HL-60/S4 (cell line): ENCODE data around the gene TACR2.

Experiments used
- in situ Hi-C: fragments of 300-500 bp; cut with MboI; formaldehyde crosslinking; loops from 2 replicates; pipeline ENCODE4 v1.14.3; 2022; ENCODE audit warnings: low sequenced_read_pairs

Gene TACR2

DNA sequence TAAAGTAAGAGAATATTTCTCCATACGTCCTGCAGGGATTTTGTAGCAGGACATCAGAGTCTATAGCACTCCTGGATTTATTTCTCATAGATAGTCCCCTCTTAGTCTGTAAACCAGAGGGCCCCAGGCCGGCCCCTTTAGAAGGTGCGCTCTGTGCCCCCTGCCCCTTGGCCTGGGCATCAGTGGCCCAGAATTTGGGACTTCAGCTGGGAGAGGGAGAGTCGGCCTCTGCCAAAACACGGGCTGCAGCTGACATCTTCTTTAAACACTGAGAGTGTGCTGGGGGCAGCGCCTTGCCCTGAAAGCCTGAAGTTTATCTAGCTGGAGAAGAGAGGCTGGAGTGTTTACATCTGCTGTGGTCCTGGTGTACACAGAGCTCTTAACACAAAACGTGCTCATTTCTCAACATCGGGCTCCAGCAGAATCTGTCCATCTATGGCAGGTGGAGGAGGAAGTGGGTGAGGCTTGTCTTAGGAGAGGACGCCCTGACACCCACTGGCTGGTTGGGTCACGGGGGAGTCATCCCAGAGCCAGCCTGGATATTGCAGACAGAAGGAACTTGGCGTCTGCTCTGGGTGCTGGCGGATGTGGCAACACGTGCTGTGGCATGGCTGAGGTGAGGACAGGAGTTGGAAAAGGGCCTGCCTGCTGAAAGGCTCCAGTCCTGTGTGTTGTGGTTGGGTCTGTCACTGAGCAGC, 5.0 kb upstream of the TACR2 start:
- in situ Hi-C loops = no loop called here

DNA sequence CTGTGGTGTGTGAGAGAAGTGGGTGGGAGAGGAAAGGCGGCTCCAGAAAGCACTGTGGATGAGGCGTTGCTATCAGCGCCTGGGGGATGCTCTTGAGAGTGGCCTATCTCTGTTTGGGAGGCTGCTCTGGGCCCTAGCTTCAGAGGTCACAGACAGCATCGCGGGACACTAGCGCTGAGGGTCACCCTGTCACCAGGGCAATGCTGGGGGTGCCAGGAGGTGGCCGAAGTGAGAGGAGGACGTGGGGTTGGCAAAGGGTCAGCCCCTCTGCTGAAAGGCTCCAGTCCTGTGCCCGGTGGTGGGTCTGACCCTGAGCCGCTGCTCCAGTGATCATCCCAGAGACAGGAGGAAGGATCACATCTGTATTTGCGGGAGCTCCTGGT, 3.0 kb upstream of the TACR2 start:
- in situ Hi-C loops = loop anchor here (10.0 kb wide), 1 partner anchor 425 kb away; no protein-coding TSS in a partner anchor

DNA sequence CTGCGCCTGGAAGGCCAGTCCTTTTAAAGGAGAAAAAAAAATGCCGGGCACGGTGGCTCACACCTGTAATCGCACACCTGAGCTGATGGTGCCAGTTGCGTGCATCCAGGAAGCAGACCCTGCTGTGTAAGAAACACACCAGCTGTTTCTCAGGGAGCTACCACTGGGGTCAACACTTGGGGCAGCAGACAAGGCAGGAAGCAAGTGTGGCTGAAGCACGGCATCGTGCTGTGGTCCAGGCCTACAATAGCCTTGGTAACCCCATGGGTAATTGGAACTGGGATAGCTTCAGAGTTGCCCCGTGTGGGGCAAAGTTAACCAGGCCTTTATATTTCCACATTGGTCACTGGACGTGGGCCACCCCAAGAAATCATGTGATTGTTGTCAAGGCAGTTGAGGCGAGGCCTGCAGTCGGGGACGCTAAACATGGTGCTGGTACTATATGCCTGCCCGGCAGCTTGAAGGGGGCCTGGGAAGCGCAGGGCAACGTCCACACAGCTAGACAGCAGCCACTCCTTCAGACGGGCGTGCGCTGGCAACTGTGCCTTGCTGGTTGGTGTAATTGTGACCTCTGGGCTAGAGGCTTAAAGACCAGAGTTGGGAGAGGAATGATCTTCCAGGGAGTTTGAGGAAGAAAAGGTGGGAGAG, 2.5 kb upstream of the TACR2 start:
- in situ Hi-C loops = loop anchor here (10.0 kb wide), 1 partner anchor 424 kb away; no protein-coding TSS in a partner anchor

DNA sequence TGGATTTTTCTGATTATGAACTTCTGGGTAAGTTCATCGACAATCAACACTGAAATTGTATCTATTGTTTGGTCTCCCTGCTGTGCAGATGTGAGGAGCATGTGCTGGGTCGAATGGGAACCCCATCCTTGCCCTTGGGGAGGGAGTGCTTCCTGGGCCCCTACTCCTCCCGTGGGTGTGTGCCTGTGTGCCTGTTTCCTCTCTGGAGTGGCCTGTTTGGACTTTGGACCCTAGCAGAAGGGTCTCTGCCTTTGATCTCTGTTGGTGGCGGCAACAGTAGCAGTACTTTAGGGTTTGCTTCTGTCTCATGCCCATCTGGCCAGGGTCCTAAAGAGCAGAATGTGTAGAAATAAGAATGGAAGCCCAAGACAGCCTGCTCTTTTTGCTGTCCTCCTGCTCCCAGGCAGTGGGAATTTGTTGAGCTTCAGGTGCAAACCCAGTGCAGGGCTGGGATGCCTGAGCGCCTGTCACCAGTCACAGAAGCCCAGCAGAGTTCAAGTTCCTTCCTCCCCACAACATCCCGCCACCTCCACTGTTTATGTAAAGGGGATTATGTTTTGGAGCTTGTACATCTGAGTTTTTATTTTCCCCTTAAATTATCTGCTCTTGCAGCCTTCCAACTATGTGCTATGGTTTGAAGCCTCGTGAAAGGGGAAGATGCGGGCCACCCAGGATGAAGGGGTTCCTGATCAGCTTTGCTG, 1.5 kb upstream of the TACR2 start:
- in situ Hi-C loops = loop anchor here (10.0 kb wide), 1 partner anchor 423 kb away; no protein-coding TSS in a partner anchor

DNA sequence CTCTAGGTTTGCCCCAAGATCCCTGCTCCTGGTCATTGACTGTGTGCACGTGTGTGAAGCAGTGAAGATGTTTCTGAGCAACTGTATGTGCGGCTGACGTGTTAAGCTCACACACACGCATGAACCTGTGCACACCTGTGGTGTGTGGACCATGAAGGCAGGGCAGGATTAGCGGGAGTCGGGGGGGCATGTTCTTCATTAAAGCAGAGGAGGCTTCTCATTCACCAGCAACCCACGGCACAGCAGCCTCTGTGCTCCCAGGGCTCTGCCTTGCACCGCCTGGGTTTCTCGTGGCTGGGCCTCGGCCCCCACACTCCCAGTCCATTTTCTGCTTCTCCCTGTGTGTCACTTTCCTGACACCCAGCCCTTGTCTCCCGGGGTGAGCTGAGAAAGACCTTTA, 824 bp upstream of the TACR2 start:
- in situ Hi-C loops = loop anchor here (10.0 kb wide), 1 partner anchor 423 kb away; no protein-coding TSS in a partner anchor

DNA sequence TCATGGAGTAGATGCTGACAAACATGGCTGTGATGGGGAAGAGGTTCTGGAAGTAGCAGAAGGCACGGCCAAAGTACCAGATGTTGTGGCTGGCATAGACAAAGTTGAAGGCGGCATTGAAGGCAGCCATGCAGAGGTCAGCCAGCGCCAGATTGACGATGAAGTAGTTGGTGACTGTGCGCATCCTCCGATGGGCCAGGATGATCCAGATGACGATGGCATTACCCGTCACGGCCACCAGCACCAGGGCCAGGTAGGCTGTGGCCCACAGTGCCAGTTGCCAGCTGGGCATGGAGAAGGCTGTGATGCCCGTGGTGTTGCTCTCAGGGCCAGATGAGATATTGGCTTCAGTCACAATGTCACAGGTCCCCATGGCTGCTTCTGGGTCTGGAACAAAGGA, 767 bp downstream of the TACR2 start:
- in situ Hi-C loops = loop anchor here (10.0 kb wide), 1 partner anchor 421 kb away; no protein-coding TSS in a partner anchor

DNA sequence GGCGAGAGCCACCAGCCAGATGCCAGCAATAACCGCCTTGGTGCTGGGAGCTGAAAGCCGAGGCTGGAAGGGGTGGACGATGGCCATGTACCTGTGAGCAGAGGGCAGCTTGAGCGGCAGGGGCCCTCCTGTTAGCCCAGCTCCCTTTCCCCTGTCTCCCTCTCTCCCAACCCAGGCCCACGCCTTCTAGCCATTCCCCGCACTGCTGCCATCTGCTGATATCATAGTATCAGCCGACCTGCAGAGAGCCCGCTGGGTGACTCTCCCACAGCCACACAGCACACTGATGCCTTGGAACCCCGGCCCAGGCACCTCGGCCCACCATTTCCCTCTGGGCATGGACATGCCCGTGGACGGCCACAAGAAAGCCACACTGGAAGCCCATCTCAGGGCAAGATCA, 1.7 kb downstream of the TACR2 start:
- in situ Hi-C loops = loop anchor here (10.0 kb wide), 1 partner anchor 420 kb away; no protein-coding TSS in a partner anchor

DNA sequence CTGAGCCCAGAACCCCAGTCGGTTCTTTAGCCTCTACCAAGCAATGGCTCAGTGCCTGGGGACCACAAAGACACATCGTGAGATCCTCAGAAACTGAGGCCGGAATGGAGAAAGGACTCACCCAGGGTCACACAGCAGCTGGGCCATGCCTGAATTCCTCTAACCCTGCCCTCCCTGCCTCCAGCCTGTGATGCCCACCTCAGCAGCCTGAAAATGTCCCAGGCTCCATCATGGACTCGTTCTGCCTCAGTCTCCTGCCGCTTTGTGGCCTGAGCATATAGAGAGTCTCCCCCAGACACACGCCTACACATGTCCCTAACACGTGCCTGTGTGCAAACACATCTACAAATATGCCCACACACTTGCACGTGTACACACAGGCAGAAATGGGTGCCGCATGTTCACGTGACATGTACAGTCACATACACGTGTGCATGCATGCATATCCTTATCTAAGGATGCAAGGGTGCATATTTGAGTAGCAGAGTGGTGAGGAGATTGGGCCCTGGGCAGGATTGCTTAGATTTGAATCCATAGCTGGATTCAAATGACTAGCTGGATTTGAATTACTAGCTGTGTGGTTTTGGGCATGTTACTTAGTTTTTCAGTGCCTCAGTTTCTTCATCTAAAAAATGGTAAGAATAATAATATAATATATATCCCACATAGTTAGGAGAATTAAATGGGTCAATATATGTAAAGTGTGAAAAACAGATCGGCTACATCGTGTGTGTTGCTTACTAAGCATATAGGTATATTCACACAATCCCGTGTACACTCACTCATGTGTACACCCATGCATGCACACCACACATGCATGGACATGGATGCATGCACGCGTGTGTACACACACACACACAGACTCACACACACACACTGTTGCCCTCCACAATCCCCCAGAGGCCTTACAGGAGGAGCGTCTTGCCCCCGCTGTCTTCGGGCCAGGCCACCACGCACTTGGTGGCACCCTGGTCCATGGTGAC, 2.4 kb downstream of the TACR2 start:
- in situ Hi-C loops = loop anchor here (10.0 kb wide), 1 partner anchor 420 kb away; no protein-coding TSS in a partner anchor

DNA sequence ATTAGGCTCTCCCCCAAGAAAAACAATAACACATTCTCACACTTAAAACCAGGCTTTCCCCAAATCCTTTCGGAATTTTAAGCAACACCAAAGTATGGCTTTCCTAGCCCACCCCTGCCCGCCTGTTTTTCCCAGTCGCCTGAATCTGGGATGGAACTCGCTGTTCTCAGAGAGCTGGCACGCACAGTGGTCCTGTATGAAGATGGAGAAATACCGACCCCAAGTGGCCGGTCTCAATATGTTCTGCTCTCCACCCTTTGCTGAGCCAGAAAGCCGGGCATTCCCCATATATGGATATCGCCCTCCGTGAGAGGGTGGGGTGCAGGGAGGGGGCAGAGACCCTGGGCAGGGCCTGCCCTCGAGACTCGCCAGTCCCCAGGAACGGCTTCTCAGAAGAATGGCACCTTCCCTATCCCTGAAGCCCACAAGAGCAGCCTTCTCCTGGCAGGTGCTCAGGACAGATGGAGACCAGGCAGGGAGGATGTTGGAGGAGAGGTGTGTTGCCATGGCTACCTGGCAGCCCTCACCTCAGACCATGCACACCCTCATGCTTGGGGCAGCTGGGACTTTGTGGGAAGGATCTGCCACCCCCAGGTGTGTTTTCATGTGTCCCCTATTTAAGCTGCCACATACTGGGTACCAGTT, 3.4 kb downstream of the TACR2 start:
- in situ Hi-C loops = loop anchor here (10.0 kb wide), 1 partner anchor 419 kb away; no protein-coding TSS in a partner anchor

DNA sequence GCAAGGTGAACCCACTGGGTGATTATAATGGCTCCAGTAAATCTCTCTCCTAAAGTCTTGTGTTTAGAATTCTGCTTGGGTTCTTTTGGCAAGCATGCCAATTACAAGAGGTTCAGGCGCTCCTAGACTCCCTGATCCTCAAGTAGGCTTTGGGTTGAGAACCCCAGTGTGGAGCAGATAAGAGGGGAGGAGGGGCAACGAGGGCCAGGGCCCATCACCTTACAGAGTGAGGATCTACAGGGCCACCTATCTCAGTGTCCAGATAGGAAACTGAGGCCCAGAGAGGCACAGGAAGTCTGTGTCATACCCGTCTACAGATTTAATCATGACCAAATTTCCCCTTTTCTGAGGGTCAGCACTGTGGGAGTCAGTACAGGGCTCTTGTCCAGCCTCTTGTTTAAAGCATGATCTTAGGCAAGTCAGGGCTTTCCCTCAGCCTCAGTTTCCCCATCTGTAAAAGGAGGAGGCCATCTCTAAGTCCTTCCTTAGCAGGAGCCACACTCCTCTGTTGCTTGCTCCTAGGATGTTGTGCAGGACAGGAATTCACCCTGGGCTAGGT, 4.4 kb downstream of the TACR2 start:
- in situ Hi-C loops = loop anchor here (10.0 kb wide), 1 partner anchor 418 kb away; no protein-coding TSS in a partner anchor

DNA sequence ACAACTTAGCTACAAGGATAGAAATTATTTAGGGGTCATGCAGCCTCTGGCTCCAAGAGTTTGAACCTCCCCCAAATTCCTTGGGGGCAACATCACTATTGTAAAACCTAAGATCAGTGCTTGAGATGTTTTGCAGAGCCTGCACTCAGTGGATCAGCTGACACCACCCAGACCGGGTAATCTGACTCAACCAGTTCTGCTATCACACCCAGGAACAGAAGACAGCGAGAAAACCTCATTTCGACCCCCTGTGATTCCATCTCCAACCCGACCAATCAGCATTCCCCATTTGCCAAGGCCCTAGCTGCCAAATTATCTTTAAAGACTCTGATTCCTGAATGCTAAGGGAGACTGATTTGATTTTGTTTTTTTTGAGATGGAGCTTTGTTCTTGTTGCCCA, 5.2 kb downstream of the TACR2 start:
- in situ Hi-C loops = loop anchor here (10.0 kb wide), 1 partner anchor 417 kb away; no protein-coding TSS in a partner anchor

DNA sequence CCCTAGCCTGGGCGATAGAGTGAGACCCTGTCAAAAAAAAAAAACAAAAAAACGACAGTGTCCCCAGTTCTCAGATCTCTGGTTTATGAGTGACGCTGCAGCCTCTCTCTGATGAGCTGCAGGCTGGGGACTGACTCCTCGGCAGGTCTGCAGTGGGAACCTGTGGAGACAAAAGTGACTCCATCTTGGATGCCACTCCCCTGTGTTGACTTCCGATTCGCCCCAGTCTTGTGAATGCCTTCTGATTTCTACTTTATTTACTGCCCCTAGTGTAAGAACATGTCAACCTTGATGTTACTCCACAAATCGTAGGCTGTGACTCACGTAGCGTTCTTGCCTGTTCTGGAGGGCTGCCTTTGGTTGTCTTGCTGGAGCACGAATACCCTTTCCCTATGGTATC, 6.2 kb downstream of the TACR2 start:
- in situ Hi-C loops = loop anchor here (10.0 kb wide), 1 partner anchor 416 kb away; no protein-coding TSS in a partner anchor

DNA sequence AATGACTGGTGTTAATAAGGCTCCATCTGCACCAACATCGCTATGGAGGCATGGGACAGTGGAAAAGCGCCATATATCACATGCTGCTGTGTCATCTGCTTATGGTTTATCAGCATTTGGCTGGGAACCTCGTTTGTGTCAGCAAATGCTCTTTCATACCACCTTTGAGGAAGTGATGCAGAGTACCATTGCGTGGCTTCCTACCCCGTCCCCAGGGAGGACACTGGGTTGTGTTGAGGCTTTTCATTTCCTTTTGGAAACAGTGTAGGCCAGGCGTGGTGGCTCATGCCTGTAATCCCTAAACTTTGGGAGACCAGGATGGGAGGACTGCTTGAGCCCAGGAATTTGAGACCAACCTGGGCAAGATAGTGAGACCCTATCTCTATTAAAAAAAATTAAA, 6.8 kb downstream of the TACR2 start:
- in situ Hi-C loops = loop anchor here (10.0 kb wide), 1 partner anchor 415 kb away; no protein-coding TSS in a partner anchor

DNA sequence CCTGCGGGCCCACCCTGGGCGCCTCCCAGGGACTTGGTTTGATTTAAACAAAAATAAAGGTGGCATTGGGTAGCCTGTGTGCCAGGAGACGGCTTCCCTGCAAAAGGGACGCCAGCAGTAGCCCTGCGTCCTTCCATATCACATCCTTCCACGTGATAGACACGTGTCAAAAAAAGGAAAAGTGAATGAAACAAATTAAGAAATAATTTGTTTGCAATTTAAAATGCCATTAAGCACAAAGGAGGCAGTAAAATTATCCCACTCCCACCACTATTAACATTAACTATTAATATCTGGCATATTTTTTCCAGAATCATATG, 7.6 kb downstream of the TACR2 start:
- in situ Hi-C loops = no loop called here

DNA sequence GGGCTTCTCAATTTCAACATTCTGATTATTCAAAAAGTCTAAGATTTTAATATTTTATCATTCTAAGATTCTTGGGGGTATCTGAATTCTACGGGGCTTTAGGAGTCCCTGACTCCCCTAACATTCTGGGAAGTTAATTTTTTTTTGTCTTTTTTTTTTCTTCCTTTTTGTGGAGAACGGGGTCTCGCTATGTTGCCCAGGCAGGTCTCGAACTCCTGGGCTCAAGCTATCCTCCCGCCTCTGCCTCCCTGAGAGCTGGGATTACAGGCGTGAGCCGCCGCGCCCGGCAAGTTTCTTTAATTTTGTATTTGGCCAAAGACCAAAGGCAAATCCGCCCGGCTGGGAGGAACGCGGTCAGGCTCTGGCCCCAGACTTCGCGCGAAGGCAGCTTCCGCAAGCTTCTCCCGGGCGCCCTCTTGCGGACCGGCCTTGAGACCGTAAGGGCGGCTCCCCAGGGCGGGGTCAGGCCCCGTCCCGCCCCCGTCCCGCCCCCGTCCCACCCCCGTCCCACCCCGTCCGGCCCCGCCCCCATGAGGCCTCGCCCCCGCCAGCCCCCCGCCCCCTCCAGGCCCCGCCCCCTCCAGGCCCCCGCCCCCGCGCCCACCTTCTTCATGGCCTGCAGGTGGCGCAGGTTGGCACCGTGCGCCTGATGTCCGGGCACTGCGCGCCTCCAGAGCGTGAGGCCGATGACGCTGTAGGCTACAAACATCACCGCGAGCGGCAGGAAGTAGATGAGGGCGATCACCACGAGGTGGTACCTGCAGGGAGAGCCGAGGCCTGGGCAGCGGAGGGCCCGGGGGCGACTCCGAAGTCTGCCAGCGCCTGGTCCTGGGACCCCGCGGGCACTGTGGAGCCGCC, 8.2 kb downstream of the TACR2 start:
- in situ Hi-C loops = no loop called here

DNA sequence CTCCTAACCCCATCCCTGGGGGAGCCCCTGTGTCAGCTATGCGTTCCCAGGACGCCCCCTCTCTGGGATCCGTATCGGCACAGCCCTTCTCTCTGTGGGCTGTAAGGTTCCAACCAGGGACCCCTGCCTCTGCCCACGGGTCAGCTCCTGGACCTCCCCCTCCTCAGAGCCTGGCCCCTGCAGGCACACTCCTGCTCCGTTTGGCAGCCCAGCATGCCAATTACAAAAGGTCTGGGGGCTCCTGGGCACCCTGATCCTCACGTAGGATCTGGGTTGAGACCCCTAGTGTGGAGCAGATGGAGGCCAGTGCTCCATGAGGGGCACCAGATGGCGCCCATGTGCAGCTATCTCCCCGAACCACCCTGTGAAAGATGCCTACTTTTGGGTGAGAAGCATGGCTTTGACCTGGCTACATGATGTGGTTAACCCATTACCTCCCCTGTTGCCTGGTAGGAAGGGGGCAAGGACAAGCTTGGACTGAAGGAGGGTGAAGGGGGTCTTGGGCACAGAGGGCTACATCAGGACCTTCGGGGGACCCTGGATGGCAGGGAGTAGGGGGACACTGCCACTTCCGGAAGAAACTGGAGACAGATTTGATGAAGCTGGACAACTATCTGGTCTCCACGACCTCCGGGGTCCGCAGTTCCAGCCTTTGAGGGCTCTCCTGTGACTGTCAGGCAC, 9.0 kb downstream of the TACR2 start:
- in situ Hi-C loops = no loop called here

DNA sequence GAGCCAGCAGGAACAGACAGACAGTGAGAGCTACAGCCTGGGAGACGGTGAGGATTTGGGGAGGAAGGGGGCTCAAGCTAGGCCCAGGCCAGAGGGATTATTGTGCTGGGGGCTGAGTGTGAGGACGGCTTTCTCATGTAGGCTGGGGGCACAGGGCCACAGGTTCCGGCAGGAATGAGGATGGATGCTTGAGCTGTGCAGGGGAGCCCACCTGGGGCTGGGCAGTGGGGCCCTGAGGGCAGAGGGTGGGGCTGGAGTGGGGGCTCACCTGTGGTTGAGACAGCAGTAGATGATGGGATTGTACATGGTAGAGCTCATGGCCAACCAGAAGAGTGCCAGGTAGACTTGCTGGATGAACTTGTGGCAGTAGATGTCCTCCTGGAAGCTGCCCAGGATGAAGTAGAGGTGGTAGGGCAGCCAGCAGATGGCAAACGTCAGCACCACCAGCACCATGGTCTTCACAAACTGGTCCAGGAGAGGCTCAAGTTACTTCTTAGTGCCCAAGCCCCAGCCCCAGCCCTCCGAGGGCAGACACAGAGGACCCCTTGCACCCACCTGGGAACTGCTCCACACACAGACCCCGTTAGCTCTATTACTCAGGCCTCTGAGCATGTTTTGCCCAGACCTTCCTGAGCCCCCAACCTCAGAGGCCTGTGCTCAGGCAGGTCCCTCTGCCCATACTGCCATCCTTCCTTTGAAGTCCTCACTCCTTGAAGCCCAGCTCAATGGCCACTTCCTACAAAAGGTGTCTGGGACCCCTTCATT, 9.7 kb downstream of the TACR2 start:
- in situ Hi-C loops = no loop called here
